Measurements from ENCODE around the gene CD80. TPM values are rescaled to one million over a fixed set of nuclear protein-coding genes. Genes with fewer than 3 reads are reported as not detected.

Gene CD80
- total and polyA plus RNA-seq, 4 donors: 0.89 to 8.6 (median 4.2) TPM

- 85 to 95% methylated on average over 6 of the region's 6 CpGs for WGBS, 2 donors
- no peak for DNase-seq
- Histone ChIP-seq H3K4me1 (ENCODE audit: control insufficient read depth in 5 of 5, insufficient read depth in 5 of 5, low read length in 5 of 5) (peaks cover 2 to 21% (median 4%) of the 10 kb centered on the region in 5 donors), H3K27ac (ENCODE audit: low read depth in 1 of 2, low read length in 1 of 2) (peak overlapping the region in 1 of 2 donors; percentile 70), H3K36me3 (ENCODE audit: control insufficient read depth in 4 of 4, insufficient read depth in 4 of 4, low read length in 4 of 4) (no peaks in the 10 kb centered on the region), H3K4me3 (no peak overlapping the region), H3K27me3 (ENCODE audit: control insufficient read depth in 3 of 3, insufficient read depth in 3 of 3, low read length in 2 of 3) (no peaks in the 10 kb centered on the region), H3K9me3 (ENCODE audit: control insufficient read depth in 4 of 4, insufficient read depth in 3 of 4, low read length in 3 of 4) (no peaks in the 10 kb centered on the region), H3K9ac (ENCODE audit: insufficient read depth in 1 of 2, low read length in 2 of 2) (no peak overlapping the region)
- TF ChIP-seq CTCF (IDR thresholded peaks at IDR 0.05; ENCODE audit: control extremely low read depth, extremely low read depth): no peak
- no peak for ATAC-seq (ENCODE audit: insufficient read depth, low FRiP score)
Observed at GRCh38 chr3:119599558-119600174, 40.3 kb upstream of the CD80 start.

GRCh38 chr3:119598410-119599098, 39.1 kb upstream of the CD80 start:
- Histone ChIP-seq H3K36me3 (ENCODE audit: control insufficient read depth in 4 of 4, insufficient read depth in 4 of 4, low read length in 4 of 4) (no peaks in the 10 kb centered on the region), H3K4me3 (no peak overlapping the region), H3K4me1 (ENCODE audit: control insufficient read depth in 5 of 5, insufficient read depth in 5 of 5, low read length in 5 of 5) (peaks cover 2 to 21% (median 4%) of the 10 kb centered on the region in 5 donors), H3K27me3 (ENCODE audit: control insufficient read depth in 3 of 3, insufficient read depth in 3 of 3, low read length in 2 of 3) (no peaks in the 10 kb centered on the region), H3K9ac (ENCODE audit: insufficient read depth in 1 of 2, low read length in 2 of 2) (no peak overlapping the region), H3K27ac (ENCODE audit: low read depth in 1 of 2, low read length in 1 of 2) (peak overlapping the region; percentile 64 to 70), H3K9me3 (ENCODE audit: control insufficient read depth in 4 of 4, insufficient read depth in 3 of 4, low read length in 3 of 4) (no peaks in the 10 kb centered on the region)
- 91 to 96% methylated on average over 1 of the region's 1 CpG for WGBS, 2 donors
- no peak for ATAC-seq (ENCODE audit: insufficient read depth, low FRiP score)
- TF ChIP-seq CTCF (IDR thresholded peaks at IDR 0.05; ENCODE audit: control extremely low read depth, extremely low read depth): no peak
- DNase-seq: no peak

- no peak for ATAC-seq (ENCODE audit: insufficient read depth, low FRiP score)
- H3K27me3 ChIP-seq (ENCODE audit: control insufficient read depth in 3 of 3, insufficient read depth in 3 of 3, low read length in 2 of 3): no peaks in the 10 kb centered on the region
- no peak within 1 kb of the TSS for H3K4me3 ChIP-seq
- H3K4me1 ChIP-seq (ENCODE audit: control insufficient read depth in 5 of 5, insufficient read depth in 5 of 5, low read length in 5 of 5): peaks cover 2 to 21% (median 4%) of the 10 kb centered on the region in 5 donors
- H3K9me3 ChIP-seq (ENCODE audit: control insufficient read depth in 4 of 4, insufficient read depth in 3 of 4, low read length in 3 of 4): no peaks in the 10 kb centered on the region
- WGBS, 2 donors: 50 to 75% methylated on average over 7 of the region's 7 CpGs
- peak in 1 of 3 donors; percentile 47 for DNase-seq
- H3K36me3 ChIP-seq (ENCODE audit: control insufficient read depth in 4 of 4, insufficient read depth in 4 of 4, low read length in 4 of 4): no peaks in the 10 kb centered on the region
- TF ChIP-seq CTCF (IDR thresholded peaks at IDR 0.05; ENCODE audit: control extremely low read depth, extremely low read depth): no peak
- H3K27ac ChIP-seq (ENCODE audit: low read depth in 1 of 2, low read length in 1 of 2): peak within 1 kb of the TSS; percentile 78 to 83
- H3K9ac ChIP-seq (ENCODE audit: insufficient read depth in 1 of 2, low read length in 2 of 2): no peak within 1 kb of the TSS
Observed at GRCh38 chr3:119597548-119598288, 38.3 kb upstream of the CD80 start, which contains the start of gene PLA1A. TSS of gene PLA1A (plus strand) at chr3:119597885. CDS start at chr3:119597914, 29 bp downstream.
